ENCODE measurements around the gene SUGCT. TPM values are rescaled to one million over a fixed set of nuclear protein-coding genes. Genes with fewer than 3 reads are reported as not detected.

The SUGCT gene
- total and polyA plus RNA-seq, 2 of the 13 experiments (the other 11 are each of a cell fraction or from before 2014, with no cell fraction given) = 10.1 to 22.2 TPM

DNA sequence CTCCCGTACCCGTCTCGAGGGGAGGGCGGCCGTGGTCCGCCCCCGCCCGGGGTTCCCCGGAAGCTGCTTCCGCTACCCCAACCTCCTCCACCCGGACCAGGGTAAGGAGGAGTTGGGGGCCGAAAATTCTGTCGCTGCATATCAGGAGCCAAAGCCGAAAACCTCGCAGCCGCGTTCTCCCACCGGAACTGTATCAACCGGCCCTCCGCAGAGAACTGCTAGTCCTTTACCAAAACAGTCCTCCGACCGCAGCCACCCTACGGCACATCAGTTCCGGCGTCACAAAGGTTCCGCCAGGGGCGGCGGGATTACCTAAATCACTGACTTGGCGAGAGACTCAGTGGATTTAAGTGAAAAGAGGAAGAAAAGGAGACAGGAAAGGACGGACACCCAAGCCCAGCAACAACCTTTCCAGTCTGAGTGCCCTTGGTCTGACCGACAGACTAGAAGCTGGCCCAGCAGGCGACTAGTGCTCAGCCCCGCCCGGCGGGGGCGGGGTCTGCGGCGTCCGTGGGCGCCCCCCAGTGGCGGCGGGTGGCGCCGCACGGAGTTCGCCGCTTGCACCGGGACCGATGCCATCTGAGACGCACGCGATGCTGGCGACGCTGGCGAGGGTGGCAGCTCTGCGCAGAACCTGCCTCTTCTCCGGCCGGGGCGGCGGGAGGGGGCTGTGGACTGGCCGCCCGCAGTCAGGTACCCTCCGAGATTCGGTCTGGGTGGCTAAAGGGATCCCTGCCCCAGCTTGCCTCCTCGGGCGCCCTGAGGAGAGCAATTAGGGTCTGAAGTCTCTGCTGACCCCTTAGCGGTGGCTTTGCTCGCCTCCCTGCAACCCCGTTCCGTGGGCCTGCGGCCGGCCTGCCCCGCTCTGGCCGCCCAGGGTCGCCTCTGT, at the start of gene SUGCT, which contains the start of gene MPLKIP (continued):
- TF ChIP-seq, protein P1, sequence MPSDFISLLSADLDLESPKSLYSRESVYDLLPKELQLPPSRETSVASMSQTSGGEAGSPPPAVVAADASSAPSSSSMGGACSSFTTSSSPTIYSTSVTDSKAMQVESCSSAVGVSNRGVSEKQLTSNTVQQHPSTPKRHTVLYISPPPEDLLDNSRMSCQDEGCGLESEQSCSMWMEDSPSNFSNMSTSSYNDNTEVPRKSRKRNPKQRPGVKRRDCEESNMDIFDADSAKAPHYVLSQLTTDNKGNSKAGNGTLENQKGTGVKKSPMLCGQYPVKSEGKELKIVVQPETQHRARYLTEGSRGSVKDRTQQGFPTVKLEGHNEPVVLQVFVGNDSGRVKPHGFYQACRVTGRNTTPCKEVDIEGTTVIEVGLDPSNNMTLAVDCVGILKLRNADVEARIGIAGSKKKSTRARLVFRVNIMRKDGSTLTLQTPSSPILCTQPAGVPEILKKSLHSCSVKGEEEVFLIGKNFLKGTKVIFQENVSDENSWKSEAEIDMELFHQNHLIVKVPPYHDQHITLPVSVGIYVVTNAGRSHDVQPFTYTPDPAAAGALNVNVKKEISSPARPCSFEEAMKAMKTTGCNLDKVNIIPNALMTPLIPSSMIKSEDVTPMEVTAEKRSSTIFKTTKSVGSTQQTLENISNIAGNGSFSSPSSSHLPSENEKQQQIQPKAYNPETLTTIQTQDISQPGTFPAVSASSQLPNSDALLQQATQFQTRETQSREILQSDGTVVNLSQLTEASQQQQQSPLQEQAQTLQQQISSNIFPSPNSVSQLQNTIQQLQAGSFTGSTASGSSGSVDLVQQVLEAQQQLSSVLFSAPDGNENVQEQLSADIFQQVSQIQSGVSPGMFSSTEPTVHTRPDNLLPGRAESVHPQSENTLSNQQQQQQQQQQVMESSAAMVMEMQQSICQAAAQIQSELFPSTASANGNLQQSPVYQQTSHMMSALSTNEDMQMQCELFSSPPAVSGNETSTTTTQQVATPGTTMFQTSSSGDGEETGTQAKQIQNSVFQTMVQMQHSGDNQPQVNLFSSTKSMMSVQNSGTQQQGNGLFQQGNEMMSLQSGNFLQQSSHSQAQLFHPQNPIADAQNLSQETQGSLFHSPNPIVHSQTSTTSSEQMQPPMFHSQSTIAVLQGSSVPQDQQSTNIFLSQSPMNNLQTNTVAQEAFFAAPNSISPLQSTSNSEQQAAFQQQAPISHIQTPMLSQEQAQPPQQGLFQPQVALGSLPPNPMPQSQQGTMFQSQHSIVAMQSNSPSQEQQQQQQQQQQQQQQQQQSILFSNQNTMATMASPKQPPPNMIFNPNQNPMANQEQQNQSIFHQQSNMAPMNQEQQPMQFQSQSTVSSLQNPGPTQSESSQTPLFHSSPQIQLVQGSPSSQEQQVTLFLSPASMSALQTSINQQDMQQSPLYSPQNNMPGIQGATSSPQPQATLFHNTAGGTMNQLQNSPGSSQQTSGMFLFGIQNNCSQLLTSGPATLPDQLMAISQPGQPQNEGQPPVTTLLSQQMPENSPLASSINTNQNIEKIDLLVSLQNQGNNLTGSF (CRISPR knock-in tag; IDR thresholded peaks at IDR 0.05) = 0 out of 2 replicates have a peak, but pooled peaks have one; percentile 27
- TF ChIP-seq, protein P2, sequence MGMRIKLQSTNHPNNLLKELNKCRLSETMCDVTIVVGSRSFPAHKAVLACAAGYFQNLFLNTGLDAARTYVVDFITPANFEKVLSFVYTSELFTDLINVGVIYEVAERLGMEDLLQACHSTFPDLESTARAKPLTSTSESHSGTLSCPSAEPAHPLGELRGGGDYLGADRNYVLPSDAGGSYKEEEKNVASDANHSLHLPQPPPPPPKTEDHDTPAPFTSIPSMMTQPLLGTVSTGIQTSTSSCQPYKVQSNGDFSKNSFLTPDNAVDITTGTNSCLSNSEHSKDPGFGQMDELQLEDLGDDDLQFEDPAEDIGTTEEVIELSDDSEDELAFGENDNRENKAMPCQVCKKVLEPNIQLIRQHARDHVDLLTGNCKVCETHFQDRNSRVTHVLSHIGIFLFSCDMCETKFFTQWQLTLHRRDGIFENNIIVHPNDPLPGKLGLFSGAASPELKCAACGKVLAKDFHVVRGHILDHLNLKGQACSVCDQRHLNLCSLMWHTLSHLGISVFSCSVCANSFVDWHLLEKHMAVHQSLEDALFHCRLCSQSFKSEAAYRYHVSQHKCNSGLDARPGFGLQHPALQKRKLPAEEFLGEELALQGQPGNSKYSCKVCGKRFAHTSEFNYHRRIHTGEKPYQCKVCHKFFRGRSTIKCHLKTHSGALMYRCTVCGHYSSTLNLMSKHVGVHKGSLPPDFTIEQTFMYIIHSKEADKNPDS (CRISPR knock-in tag; IDR thresholded peaks at IDR 0.05) = no peak
- no peak for TF ChIP-seq ATRX (CRISPR knock-in tag; IDR thresholded peaks at IDR 0.05; ENCODE audit: borderline replicate concordance)
- peak; percentile 100 for TF ChIP-seq MAZ (IDR thresholded peaks at IDR 0.05; ENCODE audit: borderline replicate concordance, low read depth, low read length)
- TF ChIP-seq MAZ (CRISPR knock-in tag; IDR thresholded peaks at IDR 0.05; ENCODE audit: low read depth) = peak; percentile 96
- TF ChIP-seq TOPORS (CRISPR knock-in tag; IDR thresholded peaks at IDR 0.05) = no peak
- TF ChIP-seq PHF21A (CRISPR knock-in tag; IDR thresholded peaks at IDR 0.05) = peak; percentile 76
- TF ChIP-seq ZEB1 (IDR thresholded peaks at IDR 0.05; ENCODE audit: insufficient replicate concordance, low read depth) = no peak
- TF ChIP-seq YEATS2 (CRISPR knock-in tag; IDR thresholded peaks at IDR 0.05; ENCODE audit: borderline replicate concordance) = peak; percentile 89
- TF ChIP-seq ZFP36L2 (CRISPR knock-in tag; IDR thresholded peaks at IDR 0.05) = 0 out of 2 replicates have a peak, but pooled peaks have one; percentile 9
- TF ChIP-seq, protein P3, sequence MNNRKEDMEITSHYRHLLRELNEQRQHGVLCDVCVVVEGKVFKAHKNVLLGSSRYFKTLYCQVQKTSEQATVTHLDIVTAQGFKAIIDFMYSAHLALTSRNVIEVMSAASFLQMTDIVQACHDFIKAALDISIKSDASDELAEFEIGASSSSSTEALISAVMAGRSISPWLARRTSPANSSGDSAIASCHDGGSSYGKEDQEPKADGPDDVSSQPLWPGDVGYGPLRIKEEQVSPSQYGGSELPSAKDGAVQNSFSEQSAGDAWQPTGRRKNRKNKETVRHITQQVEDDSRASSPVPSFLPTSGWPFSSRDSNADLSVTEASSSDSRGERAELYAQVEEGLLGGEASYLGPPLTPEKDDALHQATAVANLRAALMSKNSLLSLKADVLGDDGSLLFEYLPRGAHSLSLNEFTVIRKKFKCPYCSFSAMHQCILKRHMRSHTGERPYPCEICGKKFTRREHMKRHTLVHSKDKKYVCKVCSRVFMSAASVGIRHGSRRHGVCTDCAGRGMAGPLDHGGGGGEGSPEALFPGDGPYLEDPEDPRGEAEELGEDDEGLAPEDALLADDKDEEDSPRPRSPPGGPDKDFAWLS (CRISPR knock-in tag; IDR thresholded peaks at IDR 0.05; ENCODE audit: borderline replicate concordance) = no peak
- peak; percentile 69; the same call in 1 of the 2 replicates for TF ChIP-seq MED1 (CRISPR knock-in tag; IDR thresholded peaks at IDR 0.05)
- peak; percentile 32; the same call in 1 of the 2 replicates for TF ChIP-seq FOSL2 (CRISPR knock-in tag; IDR thresholded peaks at IDR 0.05)
- TF ChIP-seq, protein P4, sequence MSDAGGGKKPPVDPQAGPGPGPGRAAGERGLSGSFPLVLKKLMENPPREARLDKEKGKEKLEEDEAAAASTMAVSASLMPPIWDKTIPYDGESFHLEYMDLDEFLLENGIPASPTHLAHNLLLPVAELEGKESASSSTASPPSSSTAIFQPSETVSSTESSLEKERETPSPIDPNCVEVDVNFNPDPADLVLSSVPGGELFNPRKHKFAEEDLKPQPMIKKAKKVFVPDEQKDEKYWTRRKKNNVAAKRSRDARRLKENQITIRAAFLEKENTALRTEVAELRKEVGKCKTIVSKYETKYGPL (CRISPR knock-in tag; IDR thresholded peaks at IDR 0.05) = peak; percentile 21; the same call in 1 of the 2 replicates
- peak; percentile 81; the same call in 1 of the 2 replicates for TF ChIP-seq CBFB (CRISPR knock-in tag; IDR thresholded peaks at IDR 0.05)
- TF ChIP-seq EEA1 (CRISPR knock-in tag; IDR thresholded peaks at IDR 0.05; ENCODE audit: borderline replicate concordance) = peak; percentile 14; the same call in 1 of the 2 replicates
- TF ChIP-seq MYNN (CRISPR knock-in tag; IDR thresholded peaks at IDR 0.05; ENCODE audit: low read depth) = 0 out of 2 replicates have a peak, but pooled peaks have one; percentile 15
